LNCAP (cell line): ENCODE measurements around the gene TMEM229B.

Experiments
- CTCF ChIP-seq: fragments of 450-650 bp; IDR thresholded peaks from 2 replicates; pipeline ENCODE4 v1.5.1; 2017; ENCODE audit warnings: mild to moderate bottlenecking

The TMEM229B gene

GRCh38 chr14:67446371-67447032, 42.0 kb downstream of the TMEM229B start:
- TF ChIP-seq CTCF, result no peak

- no peak for TF ChIP-seq CTCF
These were observed 44.1 kb downstream of the TMEM229B start for GRCh38 chr14:67444395-67444794.

GRCh38 chr14:67442139-67442906, 46.2 kb downstream of the TMEM229B start:
- TF ChIP-seq CTCF, result no peak

GRCh38 chr14:67441672-67442071, 46.8 kb downstream of the TMEM229B start:
- no peak for TF ChIP-seq CTCF

GRCh38 chr14:67441256-67441655, 47.3 kb downstream of the TMEM229B start:
- TF ChIP-seq CTCF, result no peak

- no peak for TF ChIP-seq CTCF
These were observed 48.0 kb downstream of the TMEM229B start for GRCh38 chr14:67440513-67440912.

- TF ChIP-seq CTCF, result no peak
These were observed 49.6 kb downstream of the TMEM229B start for GRCh38 chr14:67438969-67439368.
